ENCODE results near the gene DPH7.
"Not testable (repeated sequence)": the region's sequence is repeated elsewhere in the genome, so short reads cannot be mapped to it uniquely, and the experiment has no call there.

- TF ChIP-seq POLR2A (IDR thresholded peaks at IDR 0.05; ENCODE audit: low read length); EP300 (IDR thresholded peaks at IDR 0.05); PHF8 (IDR thresholded peaks at IDR 0.05; ENCODE audit: borderline replicate concordance, low read depth); MYC (IDR thresholded peaks at IDR 0.05; ENCODE audit: borderline replicate concordance, low read length); CBX2 (IDR thresholded peaks at IDR 0.05; ENCODE audit: borderline replicate concordance, low read depth); CTCF (IDR thresholded peaks at IDR 0.05); BHLHE40 (IDR thresholded peaks at IDR 0.05; ENCODE audit: low read depth, low read length); RFX5 (IDR thresholded peaks at IDR 0.05); USF2 (IDR thresholded peaks at IDR 0.05); TP53 (CRISPR knock-in tag; IDR thresholded peaks at IDR 0.05): not testable (repeated sequence)
Measured at GRCh38 chr9:137513136-137513535, 65.6 kb downstream of the DPH7 start.

Measured in A549 (cell line).